NCI-H69 (cell line): ENCODE data around the gene OR52E1.

Source experiments
- DNase-seq: peaks from one replicate; lab custom pipeline; 2025; lab: John Stamatoyannopoulos, UW

OR52E1 gene

DNA sequence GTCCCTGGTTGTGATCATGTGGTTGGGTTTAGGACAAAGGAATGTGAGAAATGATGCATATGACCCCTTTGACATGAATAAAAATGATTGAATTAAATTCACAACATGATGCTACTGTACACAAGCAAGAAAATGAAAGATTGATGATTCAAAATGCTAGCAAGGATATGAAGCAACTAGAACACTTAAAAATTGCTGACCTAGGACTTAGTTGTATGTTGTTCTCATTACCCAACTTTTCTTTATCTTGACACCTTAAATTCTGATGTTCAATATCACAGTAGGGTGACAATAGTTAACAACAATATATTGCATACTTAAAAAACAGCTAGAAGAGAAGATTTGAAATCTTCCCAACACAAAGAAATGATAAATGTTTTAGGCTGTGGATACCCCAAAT is 48.2 kb downstream of the OR52E1 start:
- DNase-seq = no peak

GRCh38 chr11:5118893-5119292 is 49.5 kb downstream of the OR52E1 start:
- no peak for DNase-seq
